ENCODE results near the gene RAB6B. TPM values are rescaled to one million over a fixed set of nuclear protein-coding genes. Genes with fewer than 3 reads are reported as not detected.

The RAB6B gene
- polyA plus RNA-seq, 1 experiment: 3.0 TPM

- Histone ChIP-seq H3K27me3 (ENCODE audit: control insufficient read depth, insufficient read depth, low read length) (peaks cover 11% of the 10 kb centered on the region), H3K36me3 (ENCODE audit: control insufficient read depth, insufficient read depth, low read length) (no peaks in the 10 kb centered on the region), H3K4me3 (ENCODE audit: low read depth, low read length) (no peak overlapping the region)
- DNase-seq (ENCODE audit: low read depth): no peak
- CTCF ChIA-PET: interaction anchor here (0.8 to 1.5 kb wide), 4 partner anchors 12 to 296 kb away, joined by 3 to 6 read pairs (median 4); no protein-coding TSS in a partner anchor
- POLR2A ChIA-PET: no interaction called here
- TF ChIP-seq, protein P1, sequence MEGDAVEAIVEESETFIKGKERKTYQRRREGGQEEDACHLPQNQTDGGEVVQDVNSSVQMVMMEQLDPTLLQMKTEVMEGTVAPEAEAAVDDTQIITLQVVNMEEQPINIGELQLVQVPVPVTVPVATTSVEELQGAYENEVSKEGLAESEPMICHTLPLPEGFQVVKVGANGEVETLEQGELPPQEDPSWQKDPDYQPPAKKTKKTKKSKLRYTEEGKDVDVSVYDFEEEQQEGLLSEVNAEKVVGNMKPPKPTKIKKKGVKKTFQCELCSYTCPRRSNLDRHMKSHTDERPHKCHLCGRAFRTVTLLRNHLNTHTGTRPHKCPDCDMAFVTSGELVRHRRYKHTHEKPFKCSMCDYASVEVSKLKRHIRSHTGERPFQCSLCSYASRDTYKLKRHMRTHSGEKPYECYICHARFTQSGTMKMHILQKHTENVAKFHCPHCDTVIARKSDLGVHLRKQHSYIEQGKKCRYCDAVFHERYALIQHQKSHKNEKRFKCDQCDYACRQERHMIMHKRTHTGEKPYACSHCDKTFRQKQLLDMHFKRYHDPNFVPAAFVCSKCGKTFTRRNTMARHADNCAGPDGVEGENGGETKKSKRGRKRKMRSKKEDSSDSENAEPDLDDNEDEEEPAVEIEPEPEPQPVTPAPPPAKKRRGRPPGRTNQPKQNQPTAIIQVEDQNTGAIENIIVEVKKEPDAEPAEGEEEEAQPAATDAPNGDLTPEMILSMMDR (IDR thresholded peaks at IDR 0.05; ENCODE audit: insufficient read depth, low read depth, low read length): no peak
Measured at GRCh38 chr3:133915685-133916658, 20.3 kb upstream of the RAB6B start.

DNA sequence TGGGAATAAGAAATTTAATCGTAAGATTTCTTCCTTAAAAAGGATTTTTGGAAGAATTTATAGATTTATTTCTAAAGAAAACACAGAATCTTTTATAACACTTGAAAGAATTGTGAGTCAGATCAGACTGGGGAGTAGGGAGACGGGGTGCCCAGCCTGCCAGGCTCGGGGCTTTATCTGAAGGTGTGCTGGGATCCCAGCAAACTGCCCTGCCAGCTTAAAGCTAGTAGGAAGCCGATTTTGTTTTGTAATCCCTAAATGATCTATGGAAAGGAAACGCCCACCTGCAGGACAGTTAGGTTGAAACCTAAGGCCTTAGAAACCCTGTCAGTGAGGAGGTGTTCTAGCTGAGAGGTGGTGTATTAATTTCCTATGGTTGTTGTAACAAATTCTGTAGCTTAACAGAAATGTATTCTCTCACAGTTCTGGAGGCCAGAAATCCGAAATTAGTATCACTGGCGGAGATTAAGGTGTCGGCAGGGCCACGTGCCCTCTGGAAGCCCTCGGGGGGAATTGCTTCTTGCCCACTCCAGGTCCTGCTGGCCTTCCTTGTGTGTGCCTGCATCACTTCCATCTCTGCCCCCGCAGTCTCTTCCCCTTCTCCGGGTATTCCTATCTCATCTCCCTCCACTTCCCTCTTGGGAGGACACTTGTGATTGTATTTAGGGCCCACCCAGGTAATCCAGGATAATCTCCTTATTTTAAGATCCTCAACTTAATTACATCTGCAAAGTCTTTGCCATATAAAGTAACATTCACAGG, 19.3 kb upstream of the RAB6B start:
- Histone ChIP-seq H3K4me3 (ENCODE audit: low read depth, low read length) (no peak overlapping the region), H3K36me3 (ENCODE audit: control insufficient read depth, insufficient read depth, low read length) (no peaks in the 10 kb centered on the region), H3K27me3 (ENCODE audit: control insufficient read depth, insufficient read depth, low read length) (peaks cover 13% of the 10 kb centered on the region)
- TF ChIP-seq, protein P1 (IDR thresholded peaks at IDR 0.05; ENCODE audit: insufficient read depth, low read depth, low read length): no peak
- CTCF ChIA-PET: interaction anchor here (0.8 to 1.5 kb wide), 2 partner anchors 13 to 16 kb away, joined by 3 to 6 read pairs; no protein-coding TSS in a partner anchor
- POLR2A ChIA-PET: interaction anchor here (0.6 kb wide), 1 partner anchor 15 kb away, joined by 6 read pairs; no protein-coding TSS in a partner anchor
- no peak for DNase-seq (ENCODE audit: low read depth)

DNA sequence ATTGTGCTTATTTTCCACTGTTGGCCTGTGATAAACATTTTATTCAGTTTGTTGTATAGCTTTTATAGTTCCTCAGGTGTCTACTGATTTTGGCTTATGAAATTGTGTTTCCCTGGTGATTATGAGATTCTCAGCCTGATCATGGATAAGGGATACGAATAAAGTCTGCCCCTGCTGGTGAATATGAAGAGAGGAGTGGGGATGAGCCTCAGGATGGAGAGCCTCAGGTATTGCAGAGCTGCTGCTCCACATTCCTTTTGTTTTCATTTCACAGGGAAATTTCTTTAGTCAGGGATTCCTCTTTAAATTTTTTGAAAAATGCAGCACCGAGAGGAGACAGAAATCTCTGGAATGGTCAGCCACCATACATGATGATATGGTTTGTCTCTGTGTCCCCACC, 14.7 kb upstream of the RAB6B start:
- CTCF ChIA-PET: interaction anchor here (1.6 kb wide), 1 partner anchor 303 kb away, joined by 3 read pairs; no protein-coding TSS in a partner anchor
- H3K4me3 ChIP-seq (ENCODE audit: low read depth, low read length): no peak overlapping the region
- TF ChIP-seq, protein P1 (IDR thresholded peaks at IDR 0.05; ENCODE audit: insufficient read depth, low read depth, low read length): peak; percentile 24; the same call in 1 of the 2 replicates
- POLR2A ChIA-PET: no interaction called here
- DNase-seq (ENCODE audit: low read depth): no peak
- H3K36me3 ChIP-seq (ENCODE audit: control insufficient read depth, insufficient read depth, low read length): no peaks in the 10 kb centered on the region
- peaks cover 5% of the 10 kb centered on the region for H3K27me3 ChIP-seq (ENCODE audit: control insufficient read depth, insufficient read depth, low read length)

DNA sequence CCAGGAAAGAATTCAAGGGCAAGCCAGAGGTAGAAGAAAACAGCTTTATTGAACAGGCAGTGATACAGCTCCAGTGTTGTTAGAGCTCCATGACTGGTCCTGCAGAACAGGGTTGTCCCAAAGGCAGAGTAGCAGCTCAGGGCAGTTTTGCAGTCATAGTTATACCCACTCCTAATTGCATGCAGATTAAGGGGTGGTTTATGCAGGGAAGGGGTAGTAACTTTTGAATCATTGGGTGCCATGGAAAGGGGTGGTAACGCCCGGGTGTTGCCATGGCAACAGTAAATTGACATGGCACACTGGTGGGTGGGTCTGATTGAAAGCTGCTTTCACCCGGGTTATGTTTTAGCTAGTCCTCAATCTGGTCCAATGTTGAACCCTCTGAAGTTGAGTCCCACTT, 9.7 kb upstream of the RAB6B start:
- POLR2A ChIA-PET: no interaction called here
- no peak for DNase-seq (ENCODE audit: low read depth)
- CTCF ChIA-PET: interaction anchor here (1.1 to 2.2 kb wide), 2 partner anchors 8 to 307 kb away, joined by 4 to 8 read pairs; no protein-coding TSS in a partner anchor

More for the DNA sequence above, 9.7 kb upstream of the RAB6B start:
- Histone ChIP-seq H3K27me3 (ENCODE audit: control insufficient read depth, insufficient read depth, low read length) (peaks cover 3% of the 10 kb centered on the region; the same call in 1 of the 2 replicates), H3K36me3 (ENCODE audit: control insufficient read depth, insufficient read depth, low read length) (no peaks in the 10 kb centered on the region), H3K4me3 (ENCODE audit: low read depth, low read length) (no peak overlapping the region)
- TF ChIP-seq, protein P1 (IDR thresholded peaks at IDR 0.05; ENCODE audit: insufficient read depth, low read depth, low read length): no peak
